ENCODE measurements around the gene BAIAP2L1.
"Not testable (repeated sequence)": the region's sequence is repeated elsewhere in the genome, so short reads cannot be mapped to it uniquely, and the experiment has no call there.

BAIAP2L1 gene

GRCh38 chr7:98319176-98319575 is 81.7 kb downstream of the BAIAP2L1 start:
- peaks cover 4 to 32% of the 10 kb centered on the region in 2 experiments; a peak in 2 of 3 replicates for H3K36me3 ChIP-seq (ENCODE audit: control insufficient read depth in 2 of 2, insufficient read depth in 1 of 2, low read length in 2 of 2)
- H3K4me3 ChIP-seq (ENCODE audit: low read depth, low read length), result no peak overlapping the region
- CTCF ChIA-PET, result interaction anchor here (0.7 kb wide), 1 partner anchor 116 kb away, joined by 3 read pairs; no protein-coding TSS in a partner anchor
- no peaks in the 10 kb centered on the region for H3K9me3 ChIP-seq (ENCODE audit: control insufficient read depth, insufficient read depth, low read depth, low read length)
- POLR2A ChIA-PET, result interaction anchor here (0.6 kb wide), 1 partner anchor 14 kb away, joined by 3 read pairs; no protein-coding TSS in a partner anchor
- H3K27ac ChIP-seq (ENCODE audit: extremely low read depth, low read depth, low read length), result no peak overlapping the region
- H3K4me1 ChIP-seq (ENCODE audit: control insufficient read depth, insufficient read depth, low read length), result no peaks in the 10 kb centered on the region
- TF ChIP-seq ZSCAN30 (tag by site-specific recombination; IDR thresholded peaks at IDR 0.05) (no peak), SP3 (tag by site-specific recombination; IDR thresholded peaks at IDR 0.05) (no peak), ZNF404 (tag by site-specific recombination; IDR thresholded peaks at IDR 0.05) (no peak), ZNF37A (tag by site-specific recombination; IDR thresholded peaks at IDR 0.05) (no peak), HOXD13 (CRISPR knock-in tag; IDR thresholded peaks at IDR 0.05; ENCODE audit: borderline replicate concordance) (no peak), ZNF843 (tag by site-specific recombination; IDR thresholded peaks at IDR 0.05) (no peak), ZNF560 (tag by site-specific recombination; IDR thresholded peaks at IDR 0.05; ENCODE audit: borderline replicate concordance) (no peak), ZNF510 (tag by site-specific recombination; IDR thresholded peaks at IDR 0.05; ENCODE audit: insufficient replicate concordance) (no peak), ZNF707 (tag by site-specific recombination; IDR thresholded peaks at IDR 0.05) (no peak)

- CTCF ChIA-PET, result interaction anchor here (0.6 kb wide), 1 partner anchor 1605 kb away, joined by 4 read pairs; no protein-coding TSS in a partner anchor
- no peak overlapping the region for H3K27ac ChIP-seq (ENCODE audit: extremely low read depth, low read depth, low read length)
- H3K9me3 ChIP-seq (ENCODE audit: control insufficient read depth, insufficient read depth, low read depth, low read length), result no peaks in the 10 kb centered on the region
- no peak overlapping the region for H3K4me3 ChIP-seq (ENCODE audit: low read depth, low read length)
- H3K4me1 ChIP-seq (ENCODE audit: control insufficient read depth, insufficient read depth, low read length), result no peaks in the 10 kb centered on the region
- H3K36me3 ChIP-seq (ENCODE audit: control insufficient read depth in 2 of 2, insufficient read depth in 1 of 2, low read length in 2 of 2), result peaks cover 4 to 38% of the 10 kb centered on the region in 2 experiments; a peak in 2 of 3 replicates
- POLR2A ChIA-PET, result no interaction called here
- TF ChIP-seq, protein P1, sequence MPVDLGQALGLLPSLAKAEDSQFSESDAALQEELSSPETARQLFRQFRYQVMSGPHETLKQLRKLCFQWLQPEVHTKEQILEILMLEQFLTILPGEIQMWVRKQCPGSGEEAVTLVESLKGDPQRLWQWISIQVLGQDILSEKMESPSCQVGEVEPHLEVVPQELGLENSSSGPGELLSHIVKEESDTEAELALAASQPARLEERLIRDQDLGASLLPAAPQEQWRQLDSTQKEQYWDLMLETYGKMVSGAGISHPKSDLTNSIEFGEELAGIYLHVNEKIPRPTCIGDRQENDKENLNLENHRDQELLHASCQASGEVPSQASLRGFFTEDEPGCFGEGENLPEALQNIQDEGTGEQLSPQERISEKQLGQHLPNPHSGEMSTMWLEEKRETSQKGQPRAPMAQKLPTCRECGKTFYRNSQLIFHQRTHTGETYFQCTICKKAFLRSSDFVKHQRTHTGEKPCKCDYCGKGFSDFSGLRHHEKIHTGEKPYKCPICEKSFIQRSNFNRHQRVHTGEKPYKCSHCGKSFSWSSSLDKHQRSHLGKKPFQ (tag by site-specific recombination; IDR thresholded peaks at IDR 0.05), result peak; percentile 99
- no peak for TF ChIP-seq AEBP2 (tag by site-specific recombination; IDR thresholded peaks at IDR 0.05; ENCODE audit: borderline replicate concordance)
Measured at GRCh38 chr7:98317366-98318040, 83.4 kb downstream of the BAIAP2L1 start.

GRCh38 chr7:98315994-98316527 is 84.8 kb downstream of the BAIAP2L1 start:
- POLR2A ChIA-PET; H3K4me1 ChIP-seq (ENCODE audit: control insufficient read depth, insufficient read depth, low read length); CTCF ChIA-PET: not testable (repeated sequence)

GRCh38 chr7:98315318-98315993 is 85.4 kb downstream of the BAIAP2L1 start:
- Histone ChIP-seq H3K27ac (ENCODE audit: extremely low read depth, low read depth, low read length) (no peak overlapping the region), H3K4me3 (ENCODE audit: low read depth, low read length) (no peak overlapping the region), H3K4me1 (ENCODE audit: control insufficient read depth, insufficient read depth, low read length) (no peaks in the 10 kb centered on the region), H3K9me3 (ENCODE audit: control insufficient read depth, insufficient read depth, low read depth, low read length) (no peaks in the 10 kb centered on the region), H3K36me3 (ENCODE audit: control insufficient read depth in 2 of 2, insufficient read depth in 1 of 2, low read length in 2 of 2) (peaks cover 13 to 52% of the 10 kb centered on the region in 2 experiments; a peak in 2 of 3 replicates)
- CTCF ChIA-PET, result no interaction called here
- POLR2A ChIA-PET, result interaction anchor here (1.4 kb wide), 1 partner anchor 86 kb away, joined by 3 read pairs; the partner anchor contains the start of gene BAIAP2L1
- TF ChIP-seq IKZF3 (tag by site-specific recombination; IDR thresholded peaks at IDR 0.05) (no peak), PATZ1 (tag by site-specific recombination; IDR thresholded peaks at IDR 0.05) (no peak), ZNF140 (tag by site-specific recombination; IDR thresholded peaks at IDR 0.05) (no peak), ZNF560 (tag by site-specific recombination; IDR thresholded peaks at IDR 0.05; ENCODE audit: borderline replicate concordance) (no peak), ZNF362 (tag by site-specific recombination; IDR thresholded peaks at IDR 0.05) (no peak), ZNF354C (tag by site-specific recombination; IDR thresholded peaks at IDR 0.05; ENCODE audit: borderline replicate concordance, low read depth) (no peak), RBAK (tag by site-specific recombination; IDR thresholded peaks at IDR 0.05) (no peak)
- TF ChIP-seq, protein P2, sequence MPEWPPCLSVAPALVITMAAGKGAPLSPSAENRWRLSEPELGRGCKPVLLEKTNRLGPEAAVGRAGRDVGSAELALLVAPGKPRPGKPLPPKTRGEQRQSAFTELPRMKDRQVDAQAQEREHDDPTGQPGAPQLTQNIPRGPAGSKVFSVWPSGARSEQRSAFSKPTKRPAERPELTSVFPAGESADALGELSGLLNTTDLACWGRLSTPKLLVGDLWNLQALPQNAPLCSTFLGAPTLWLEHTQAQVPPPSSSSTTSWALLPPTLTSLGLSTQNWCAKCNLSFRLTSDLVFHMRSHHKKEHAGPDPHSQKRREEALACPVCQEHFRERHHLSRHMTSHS (tag by site-specific recombination; IDR thresholded peaks at IDR 0.05), result no peak

More at GRCh38 chr7:98315994-98316527, 84.8 kb downstream of the BAIAP2L1 start:
- not testable (repeated sequence) for H3K9me3 ChIP-seq (ENCODE audit: control insufficient read depth, insufficient read depth, low read depth, low read length); H3K27ac ChIP-seq (ENCODE audit: extremely low read depth, low read depth, low read length); H3K4me3 ChIP-seq (ENCODE audit: low read depth, low read length)
- H3K36me3 ChIP-seq (ENCODE audit: control insufficient read depth in 2 of 2, insufficient read depth in 1 of 2, low read length in 2 of 2), result peaks cover 7 to 48% of the 10 kb centered on the region in 2 experiments; a peak in 2 of 3 replicates
